Measurements from ENCODE around the gene ZSCAN20.

The ZSCAN20 gene

DNA sequence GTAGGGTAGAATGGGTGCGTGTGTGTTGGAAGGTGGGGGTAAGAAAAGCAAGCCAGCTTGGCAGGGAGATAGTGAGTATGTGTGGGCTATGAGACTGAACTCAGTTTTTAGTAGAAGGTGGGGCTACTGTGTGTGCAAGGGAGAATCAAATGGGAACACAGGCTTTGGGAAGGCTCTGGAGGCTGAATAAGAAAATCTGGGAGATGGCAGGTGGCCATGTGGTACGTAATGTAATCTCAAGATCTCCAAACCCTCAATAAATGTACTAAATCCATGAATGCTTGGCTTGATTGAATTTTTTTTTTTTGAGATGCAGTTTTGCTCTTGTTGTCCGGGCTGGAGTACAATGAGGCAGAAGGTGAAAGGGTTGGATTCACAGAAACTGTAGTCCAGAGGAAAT is 3.5 kb upstream of the ZSCAN20 start:
- 0 out of 2 replicates have a peak, but pooled peaks cover 4% of the 10 kb centered on the region for H3F3A ChIP-seq (ENCODE audit: control insufficient read depth, insufficient read depth)
- H3K27ac ChIP-seq (ENCODE audit: low read depth, low read length) = no peak overlapping the region
- H3K9me3 ChIP-seq (ENCODE audit: control insufficient read depth, insufficient read depth, low read length) = no peaks in the 10 kb centered on the region
- no peaks in the 10 kb centered on the region for H4K20me1 ChIP-seq (ENCODE audit: control insufficient read depth, insufficient read depth, low read depth, low read length)
- H3K4me1 ChIP-seq (ENCODE audit: control insufficient read depth, low read length) = peaks cover 37% of the 10 kb centered on the region
- no peaks in the 10 kb centered on the region for H3K27me3 ChIP-seq (ENCODE audit: control insufficient read depth, low read length)
- no peaks in the 10 kb centered on the region for H3K9me2 ChIP-seq (replicated peaks; ENCODE audit: control insufficient read depth, low read length)
- H3K4me3 ChIP-seq (ENCODE audit: low read length) = no peak overlapping the region
- H3K79me2 ChIP-seq (ENCODE audit: control insufficient read depth, low read length) = peaks cover 15% of the 10 kb centered on the region
- H3K36me3 ChIP-seq (ENCODE audit: control insufficient read depth, low read length) = no peaks in the 10 kb centered on the region
- no peak overlapping the region for H3K4me2 ChIP-seq (ENCODE audit: low read length)
- TF ChIP-seq EZH2phosphoT487 (IDR thresholded peaks at IDR 0.05; ENCODE audit: borderline replicate concordance, low read length) (no peak), CTCF (IDR thresholded peaks at IDR 0.05; ENCODE audit: low read depth, low read length, poor library complexity, severe bottlenecking) (no peak)

DNA sequence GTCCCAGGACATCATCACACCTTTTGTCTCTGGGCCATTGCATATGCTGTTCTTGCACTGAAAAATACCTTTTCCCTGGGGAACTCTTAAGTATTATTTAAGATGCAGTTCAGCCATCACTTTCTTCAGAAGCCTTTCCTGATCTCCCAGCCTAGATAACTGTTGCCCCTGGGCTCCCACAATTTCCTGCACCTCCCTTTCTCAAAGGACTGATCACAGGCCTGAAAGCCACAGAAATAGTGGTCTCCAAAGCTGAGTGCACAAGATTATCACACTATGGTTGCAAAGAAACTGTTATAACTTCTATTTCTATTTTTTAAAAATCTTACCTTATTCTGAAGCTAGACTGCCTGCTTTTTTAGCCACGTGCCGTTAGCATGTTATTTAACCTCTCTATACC is 2.8 kb upstream of the ZSCAN20 start:
- no peak for TF ChIP-seq EZH2phosphoT487 (IDR thresholded peaks at IDR 0.05; ENCODE audit: borderline replicate concordance, low read length)
- TF ChIP-seq CTCF (IDR thresholded peaks at IDR 0.05; ENCODE audit: low read depth, low read length, poor library complexity, severe bottlenecking) = no peak

GRCh38 chr1:33470495-33471012 is 1.9 kb upstream of the ZSCAN20 start:
- no peaks in the 10 kb centered on the region for H3K9me2 ChIP-seq (replicated peaks; ENCODE audit: control insufficient read depth, low read length)
- no peaks in the 10 kb centered on the region for H3K36me3 ChIP-seq (ENCODE audit: control insufficient read depth, low read length)
- H3F3A ChIP-seq (ENCODE audit: control insufficient read depth, insufficient read depth) = 0 out of 2 replicates have a peak, but pooled peaks cover 4% of the 10 kb centered on the region
- H3K79me2 ChIP-seq (ENCODE audit: control insufficient read depth, low read length) = peaks cover 16% of the 10 kb centered on the region
- peaks cover 31% of the 10 kb centered on the region for H3K4me1 ChIP-seq (ENCODE audit: control insufficient read depth, low read length)
- H3K9me3 ChIP-seq (ENCODE audit: control insufficient read depth, insufficient read depth, low read length) = no peaks in the 10 kb centered on the region
- H3K27ac ChIP-seq (ENCODE audit: low read depth, low read length) = no peak overlapping the region
- peak overlapping the region; percentile 41; the same call in 1 of the 2 replicates for H3K4me2 ChIP-seq (ENCODE audit: low read length)
- no peaks in the 10 kb centered on the region for H4K20me1 ChIP-seq (ENCODE audit: control insufficient read depth, insufficient read depth, low read depth, low read length)
- H3K4me3 ChIP-seq (ENCODE audit: low read length) = no peak overlapping the region
- TF ChIP-seq CTCF (IDR thresholded peaks at IDR 0.05; ENCODE audit: low read depth, low read length, poor library complexity, severe bottlenecking) = peak; percentile 91
- no peak for TF ChIP-seq EZH2phosphoT487 (IDR thresholded peaks at IDR 0.05; ENCODE audit: borderline replicate concordance, low read length)
- no peaks in the 10 kb centered on the region for H3K27me3 ChIP-seq (ENCODE audit: control insufficient read depth, low read length)

More for the DNA sequence above, 2.8 kb upstream of the ZSCAN20 start:
- Histone ChIP-seq H3K9me3 (ENCODE audit: control insufficient read depth, insufficient read depth, low read length) (no peaks in the 10 kb centered on the region), H3K9me2 (replicated peaks; ENCODE audit: control insufficient read depth, low read length) (no peaks in the 10 kb centered on the region), H3K27me3 (ENCODE audit: control insufficient read depth, low read length) (no peaks in the 10 kb centered on the region), H3K27ac (ENCODE audit: low read depth, low read length) (no peak overlapping the region), H3K79me2 (ENCODE audit: control insufficient read depth, low read length) (peaks cover 16% of the 10 kb centered on the region), H3K4me3 (ENCODE audit: low read length) (no peak overlapping the region), H3K4me2 (ENCODE audit: low read length) (no peak overlapping the region), H3K4me1 (ENCODE audit: control insufficient read depth, low read length) (peaks cover 35% of the 10 kb centered on the region), H3F3A (ENCODE audit: control insufficient read depth, insufficient read depth) (0 out of 2 replicates have a peak, but pooled peaks cover 4% of the 10 kb centered on the region), H3K36me3 (ENCODE audit: control insufficient read depth, low read length) (no peaks in the 10 kb centered on the region), H4K20me1 (ENCODE audit: control insufficient read depth, insufficient read depth, low read depth, low read length) (no peaks in the 10 kb centered on the region)
